GM18517 (cell line): ENCODE results near the gene ABCB4.
A peak's percentile ranks its signal among the peaks of the same experiment; 100 is the strongest.

ENCODE experiments used
- ATAC-seq: cut with Tn5 transposase; IDR thresholded peaks from one replicate; pipeline ENCODE4 v1.9.1; 2021; ENCODE audit warnings: mild to moderate bottlenecking, moderate library complexity; ENCODE audit not compliant: unreplicated experiment

The ABCB4 gene

DNA sequence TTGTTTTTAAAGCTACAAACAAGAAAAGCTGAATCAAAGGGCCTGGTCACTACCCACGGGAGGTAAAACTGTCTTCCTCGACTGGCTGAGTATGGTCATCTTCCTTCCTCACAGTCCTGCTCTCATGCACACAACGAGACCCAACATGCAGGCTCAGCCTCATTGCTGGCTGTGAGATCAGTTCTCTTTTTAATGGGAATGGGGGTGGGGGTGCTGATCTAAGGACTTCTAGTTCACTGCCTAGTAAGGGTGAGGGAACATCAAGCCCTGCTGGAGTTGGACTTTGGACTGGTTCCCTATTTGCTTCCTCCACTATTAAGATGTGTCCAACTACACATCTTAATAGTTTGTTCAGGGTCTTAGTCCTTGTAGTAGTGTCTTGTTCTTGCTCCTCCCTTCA lies 48.2 kb downstream of the ABCB4 start:
- no peak for ATAC-seq

DNA sequence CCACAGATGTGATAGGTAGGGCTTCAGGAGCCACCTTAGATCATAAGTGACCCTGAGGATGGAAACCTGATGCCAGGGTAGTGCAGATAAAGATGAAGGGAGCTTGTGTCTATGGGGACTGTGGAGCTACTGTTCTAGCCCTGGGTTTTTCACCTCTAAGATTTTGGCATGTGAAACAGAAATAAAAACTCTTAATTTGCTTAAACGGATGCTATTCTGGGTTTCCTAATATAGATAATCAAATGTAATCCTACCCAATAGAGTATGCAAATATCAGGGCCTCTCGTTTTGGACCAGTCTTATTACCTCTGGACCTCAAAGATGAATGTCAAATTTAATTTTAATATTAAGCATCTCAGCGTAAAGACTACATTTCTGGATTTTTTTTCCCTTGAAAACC lies 49.3 kb downstream of the ABCB4 start:
- peak; percentile 71 for ATAC-seq

DNA sequence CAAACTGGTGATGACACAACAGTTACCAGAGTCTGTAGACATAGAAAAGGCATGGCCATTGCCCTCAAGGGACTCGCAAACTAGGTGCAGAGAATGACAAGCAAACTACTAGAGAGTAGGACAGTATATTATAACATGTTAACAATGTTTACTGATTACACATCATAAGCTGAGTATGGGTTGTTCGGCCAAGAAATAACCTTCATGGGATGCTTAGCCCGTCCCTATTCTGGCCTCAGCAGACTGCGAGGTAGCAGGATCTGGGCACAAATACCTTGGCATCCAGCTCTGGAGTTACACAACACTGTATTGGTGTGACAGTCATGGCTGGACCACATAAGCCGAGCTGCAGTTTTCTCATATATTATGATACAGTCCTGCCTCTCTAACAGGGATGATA lies 51.4 kb downstream of the ABCB4 start:
- ATAC-seq, result no peak

DNA sequence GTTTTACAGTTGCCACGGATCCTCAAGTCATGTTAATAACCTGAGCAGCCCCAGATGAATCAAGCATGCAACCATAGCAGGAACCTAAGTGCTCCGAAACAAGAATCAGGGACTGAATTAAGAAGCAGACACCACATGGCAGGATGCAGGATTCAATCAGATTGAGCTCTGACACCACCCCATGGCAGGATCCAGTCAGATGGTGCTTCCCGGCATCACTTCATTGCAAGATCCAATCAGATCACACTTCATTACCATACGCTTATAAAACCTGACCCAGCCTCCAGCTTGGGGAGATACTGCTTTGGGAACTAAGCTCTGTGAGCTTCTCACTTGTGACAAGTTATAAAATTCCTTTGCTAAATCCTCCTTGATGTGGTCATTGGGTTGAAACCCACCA lies 55.3 kb downstream of the ABCB4 start:
- ATAC-seq, result no peak

- peak; percentile 88 for ATAC-seq
Measured at GRCh38 chr7:87416682-87417587, 58.5 kb downstream of the ABCB4 start.

GRCh38 chr7:87414794-87415188 lies 60.7 kb downstream of the ABCB4 start:
- no peak for ATAC-seq

- no peak for ATAC-seq
Measured at GRCh38 chr7:87413951-87414793, 61.3 kb downstream of the ABCB4 start.

GRCh38 chr7:87413029-87413428 lies 62.5 kb downstream of the ABCB4 start:
- no peak for ATAC-seq

- no peak for ATAC-seq
Measured at GRCh38 chr7:87411186-87411585, 64.3 kb downstream of the ABCB4 start.

- ATAC-seq, result no peak
Measured at GRCh38 chr7:87404674-87405073, 70.8 kb downstream of the ABCB4 start.

DNA sequence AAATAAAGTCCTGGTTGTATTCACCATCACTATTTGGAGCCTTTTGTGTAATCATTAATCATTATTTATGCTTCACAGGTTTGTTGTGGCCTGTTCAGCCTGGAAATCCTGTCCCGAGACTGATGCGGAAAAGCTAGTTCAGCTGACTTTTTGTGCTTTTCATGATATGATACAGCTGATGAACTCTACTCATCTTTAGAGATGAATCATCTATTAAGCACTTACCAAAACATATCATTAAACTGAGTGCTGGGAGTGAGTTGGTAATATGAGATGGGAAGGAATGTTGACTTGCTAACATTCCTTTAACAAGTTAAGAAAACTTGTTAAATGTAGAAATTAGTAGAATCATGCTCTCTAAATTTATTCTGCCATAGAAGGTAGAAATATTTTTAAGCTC lies 77.0 kb downstream of the ABCB4 start:
- ATAC-seq, result no peak

- ATAC-seq, result no peak
Measured at GRCh38 chr7:87395442-87396020, 79.9 kb downstream of the ABCB4 start.

- ATAC-seq, result no peak
Measured at GRCh38 chr7:87391020-87391701, 84.3 kb downstream of the ABCB4 start.

GRCh38 chr7:87380905-87381304 lies 94.6 kb downstream of the ABCB4 start:
- ATAC-seq, result no peak

- no peak for ATAC-seq
Measured at GRCh38 chr7:87375662-87376435, 99.6 kb downstream of the ABCB4 start.

DNA sequence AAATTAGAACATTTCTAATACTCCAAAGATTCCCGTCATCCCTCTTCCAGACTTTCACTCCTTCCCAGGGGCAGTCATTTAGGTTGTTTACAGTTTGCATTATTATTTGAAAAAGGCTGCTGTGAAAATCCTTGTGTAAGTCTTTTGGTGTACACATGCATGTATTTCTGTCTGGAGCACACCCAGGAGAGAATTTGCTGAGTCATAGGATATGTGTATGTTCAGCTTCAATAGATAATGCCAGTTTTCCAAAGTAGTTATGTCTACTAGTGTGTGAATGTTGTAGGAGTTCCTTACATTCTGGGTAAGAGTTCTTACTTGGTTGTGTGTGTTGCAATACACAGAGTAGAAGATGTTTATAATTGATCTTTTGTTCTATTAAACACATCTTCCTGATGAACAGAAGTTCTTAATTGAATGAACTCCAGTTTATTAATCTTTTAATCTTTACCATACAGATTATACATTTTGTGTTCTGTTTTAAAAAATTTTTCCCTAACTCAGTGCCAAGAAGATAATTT lies 104.8 kb downstream of the ABCB4 start:
- no peak for ATAC-seq

- no peak for ATAC-seq
Measured at GRCh38 chr7:87369216-87369615, 106.3 kb downstream of the ABCB4 start.

DNA sequence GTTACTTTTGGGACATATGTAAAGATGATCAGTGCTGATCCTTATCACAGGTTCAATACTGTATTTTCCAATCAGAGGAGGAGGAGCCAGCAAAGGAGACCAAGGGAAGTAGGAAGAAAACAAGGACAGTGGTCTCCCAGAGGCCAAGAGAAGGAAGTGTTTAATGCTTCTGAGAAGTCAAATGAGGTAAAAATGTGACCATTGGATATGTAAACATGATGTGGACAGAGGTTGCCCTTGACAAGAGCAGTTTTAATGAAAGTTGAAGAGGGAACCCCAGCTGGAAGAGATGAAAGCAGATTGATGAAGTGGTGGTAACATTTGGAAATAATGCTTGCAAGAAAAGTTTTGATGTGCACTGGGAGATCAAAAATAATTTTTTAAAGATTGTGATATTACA lies 111.2 kb downstream of the ABCB4 start:
- no peak for ATAC-seq

DNA sequence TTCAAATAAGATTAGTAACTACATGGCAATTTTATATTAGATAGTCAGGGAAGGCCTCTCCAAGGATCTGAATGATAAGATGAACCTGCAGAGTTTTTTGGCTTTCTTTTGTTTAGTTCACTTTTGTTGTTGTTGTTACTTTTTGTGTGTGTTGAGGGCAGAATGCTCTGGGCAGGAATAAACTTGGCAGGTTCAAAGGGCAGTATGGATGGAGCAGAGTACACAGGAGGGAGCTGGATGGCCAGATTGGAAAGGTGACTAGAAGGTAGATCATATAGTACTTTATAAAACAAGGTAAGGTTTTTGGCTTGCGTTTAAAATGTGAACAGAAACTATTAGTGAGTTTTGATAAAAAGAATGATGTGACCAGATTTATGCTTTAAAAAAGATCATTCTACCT lies 112.1 kb downstream of the ABCB4 start:
- ATAC-seq, result no peak

DNA sequence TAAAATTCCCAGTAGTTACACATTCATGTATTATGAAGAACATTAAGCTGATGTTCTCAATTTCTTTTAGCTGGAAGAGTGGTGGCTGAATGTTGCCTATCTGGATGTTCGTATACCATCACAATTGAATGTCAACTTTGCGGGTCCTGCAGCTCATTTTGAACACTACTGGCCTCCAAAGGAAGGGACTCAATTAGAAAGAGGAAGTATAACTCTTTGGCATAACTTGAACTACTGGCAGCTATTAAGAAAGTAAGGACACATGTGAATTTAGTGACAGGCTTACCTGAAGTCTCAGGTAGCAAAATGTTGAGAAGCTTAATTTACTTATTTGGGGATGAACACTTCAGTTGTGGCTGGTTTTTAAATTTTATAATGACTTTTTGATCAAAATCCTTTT lies 114.2 kb downstream of the ABCB4 start:
- no peak for ATAC-seq
